LNCAP (cell line): ENCODE results near the gene TPST1.

Experiments used
- TF ChIP-seq, protein P1 (sequence below): fragments of 450-650 bp; IDR thresholded peaks from 2 replicates; pipeline ENCODE4 v1.5.1; 2017; ENCODE audit warnings: mild to moderate bottlenecking

The TPST1 gene

DNA sequence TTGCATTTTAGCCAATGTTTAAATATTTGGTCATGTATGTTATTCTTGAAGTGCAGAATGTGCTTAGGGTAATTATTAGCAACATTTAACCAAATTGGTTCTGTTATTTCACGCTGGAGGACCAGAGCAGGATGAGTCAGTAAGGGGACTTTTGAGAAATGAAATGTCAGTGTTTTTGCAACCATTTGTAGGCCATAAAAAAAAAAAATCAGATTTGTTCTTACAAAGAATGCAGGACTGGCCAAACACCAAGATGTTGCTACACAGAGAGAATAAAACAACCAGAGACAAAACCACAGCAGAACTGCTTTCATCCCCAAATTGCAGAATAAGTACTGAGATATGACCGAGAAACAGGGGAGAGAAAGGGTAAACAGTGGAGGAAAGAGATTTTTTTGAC is 62.1 kb downstream of the TPST1 start:
- TF ChIP-seq, protein P1, sequence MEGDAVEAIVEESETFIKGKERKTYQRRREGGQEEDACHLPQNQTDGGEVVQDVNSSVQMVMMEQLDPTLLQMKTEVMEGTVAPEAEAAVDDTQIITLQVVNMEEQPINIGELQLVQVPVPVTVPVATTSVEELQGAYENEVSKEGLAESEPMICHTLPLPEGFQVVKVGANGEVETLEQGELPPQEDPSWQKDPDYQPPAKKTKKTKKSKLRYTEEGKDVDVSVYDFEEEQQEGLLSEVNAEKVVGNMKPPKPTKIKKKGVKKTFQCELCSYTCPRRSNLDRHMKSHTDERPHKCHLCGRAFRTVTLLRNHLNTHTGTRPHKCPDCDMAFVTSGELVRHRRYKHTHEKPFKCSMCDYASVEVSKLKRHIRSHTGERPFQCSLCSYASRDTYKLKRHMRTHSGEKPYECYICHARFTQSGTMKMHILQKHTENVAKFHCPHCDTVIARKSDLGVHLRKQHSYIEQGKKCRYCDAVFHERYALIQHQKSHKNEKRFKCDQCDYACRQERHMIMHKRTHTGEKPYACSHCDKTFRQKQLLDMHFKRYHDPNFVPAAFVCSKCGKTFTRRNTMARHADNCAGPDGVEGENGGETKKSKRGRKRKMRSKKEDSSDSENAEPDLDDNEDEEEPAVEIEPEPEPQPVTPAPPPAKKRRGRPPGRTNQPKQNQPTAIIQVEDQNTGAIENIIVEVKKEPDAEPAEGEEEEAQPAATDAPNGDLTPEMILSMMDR = no peak

DNA sequence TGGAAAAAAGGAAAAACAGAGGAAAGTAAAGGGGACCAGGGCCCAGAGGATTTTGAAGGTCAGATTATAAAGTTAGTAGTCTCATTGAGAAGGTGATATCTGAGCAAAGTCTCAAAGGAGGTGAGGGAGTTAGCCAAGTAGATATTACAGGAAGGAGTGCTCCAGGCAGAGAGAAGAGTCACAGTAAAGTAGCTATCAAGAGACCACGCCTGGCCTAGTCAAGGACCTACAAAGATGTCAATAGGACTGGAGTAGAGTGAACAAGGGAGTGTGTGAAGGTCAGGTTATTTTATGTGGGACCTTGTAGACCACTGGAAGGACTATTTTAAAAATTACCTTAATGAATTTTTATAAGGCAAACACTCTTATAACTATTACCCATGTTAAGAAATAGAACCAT is 64.8 kb downstream of the TPST1 start:
- TF ChIP-seq, protein P1 = no peak

DNA sequence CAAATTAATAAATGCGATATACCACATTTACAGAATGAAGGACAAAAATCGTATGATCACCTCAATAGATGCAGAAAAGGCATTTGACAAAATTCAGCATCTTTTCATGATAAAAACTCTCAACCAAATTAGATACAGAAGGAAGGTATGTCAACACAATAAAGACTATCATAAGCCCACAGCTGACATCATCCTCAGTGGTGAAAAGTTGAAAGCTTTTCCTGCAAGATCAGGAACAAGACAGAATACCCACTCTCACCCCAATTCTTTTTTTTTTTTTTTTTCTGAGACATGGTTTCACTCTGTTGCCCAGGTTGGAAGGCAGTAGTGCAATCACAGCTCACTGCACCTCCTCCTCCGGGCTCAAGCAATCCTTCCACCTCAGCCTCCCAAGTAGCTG is 67.2 kb downstream of the TPST1 start:
- TF ChIP-seq, protein P1 = no peak

DNA sequence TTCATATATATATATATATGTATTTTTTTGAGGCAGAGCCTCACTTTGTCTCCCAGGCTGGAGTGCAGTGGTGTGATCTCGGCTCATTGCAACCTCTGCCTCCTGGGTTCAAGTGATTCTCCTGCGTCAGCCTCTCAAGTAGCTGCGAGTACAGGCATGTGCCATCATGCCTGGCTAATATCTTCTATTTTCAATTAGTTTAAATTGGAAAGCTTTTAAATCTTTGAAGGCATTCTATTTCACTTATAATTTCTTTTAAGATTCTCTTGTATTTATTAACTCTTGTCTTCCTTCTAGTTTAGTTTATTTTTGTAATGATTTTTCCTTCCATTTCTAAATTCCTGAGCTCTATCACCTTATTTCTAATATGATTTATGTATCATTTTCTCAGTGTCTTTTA is 71.2 kb downstream of the TPST1 start:
- TF ChIP-seq, protein P1 = no peak

DNA sequence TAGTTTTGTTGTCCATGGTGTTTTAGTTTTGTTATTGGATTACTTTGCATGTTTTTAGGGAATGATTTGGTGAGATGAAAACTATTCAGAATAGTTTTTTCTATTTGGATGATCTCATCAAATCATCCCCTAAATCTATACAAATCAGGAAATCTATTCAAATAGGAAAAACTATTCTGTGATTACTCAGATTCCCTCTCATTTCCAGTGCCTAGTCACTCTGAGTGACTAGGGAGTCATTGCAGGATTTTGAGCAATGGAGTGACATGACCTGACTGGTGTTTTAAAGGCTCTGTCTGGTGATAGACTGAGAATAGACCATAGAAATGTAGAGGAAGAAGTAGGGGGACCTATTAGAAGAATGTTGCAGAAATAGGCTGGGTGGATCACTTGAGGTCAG is 72.4 kb downstream of the TPST1 start:
- TF ChIP-seq, protein P1 = no peak

DNA sequence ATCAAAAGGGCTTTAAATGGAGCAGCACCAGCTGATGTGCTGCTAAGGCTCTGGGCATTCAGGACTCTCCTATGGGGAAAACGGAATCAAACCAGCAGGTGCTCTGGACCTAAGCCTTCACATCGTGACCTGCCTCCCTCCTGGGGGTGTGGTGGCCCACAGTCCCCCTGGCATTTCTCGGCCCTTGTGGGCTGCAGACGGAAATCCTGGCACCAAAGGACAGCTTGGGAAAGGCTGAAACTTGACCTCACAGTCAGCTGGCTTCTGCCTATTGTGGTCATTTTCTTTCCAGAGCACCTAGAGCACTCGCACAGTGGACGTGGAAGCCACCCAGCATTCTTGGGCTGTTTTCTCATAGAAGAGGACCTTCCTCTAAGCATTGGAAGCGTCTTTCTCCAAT is 74.8 kb downstream of the TPST1 start:
- TF ChIP-seq, protein P1 = no peak

DNA sequence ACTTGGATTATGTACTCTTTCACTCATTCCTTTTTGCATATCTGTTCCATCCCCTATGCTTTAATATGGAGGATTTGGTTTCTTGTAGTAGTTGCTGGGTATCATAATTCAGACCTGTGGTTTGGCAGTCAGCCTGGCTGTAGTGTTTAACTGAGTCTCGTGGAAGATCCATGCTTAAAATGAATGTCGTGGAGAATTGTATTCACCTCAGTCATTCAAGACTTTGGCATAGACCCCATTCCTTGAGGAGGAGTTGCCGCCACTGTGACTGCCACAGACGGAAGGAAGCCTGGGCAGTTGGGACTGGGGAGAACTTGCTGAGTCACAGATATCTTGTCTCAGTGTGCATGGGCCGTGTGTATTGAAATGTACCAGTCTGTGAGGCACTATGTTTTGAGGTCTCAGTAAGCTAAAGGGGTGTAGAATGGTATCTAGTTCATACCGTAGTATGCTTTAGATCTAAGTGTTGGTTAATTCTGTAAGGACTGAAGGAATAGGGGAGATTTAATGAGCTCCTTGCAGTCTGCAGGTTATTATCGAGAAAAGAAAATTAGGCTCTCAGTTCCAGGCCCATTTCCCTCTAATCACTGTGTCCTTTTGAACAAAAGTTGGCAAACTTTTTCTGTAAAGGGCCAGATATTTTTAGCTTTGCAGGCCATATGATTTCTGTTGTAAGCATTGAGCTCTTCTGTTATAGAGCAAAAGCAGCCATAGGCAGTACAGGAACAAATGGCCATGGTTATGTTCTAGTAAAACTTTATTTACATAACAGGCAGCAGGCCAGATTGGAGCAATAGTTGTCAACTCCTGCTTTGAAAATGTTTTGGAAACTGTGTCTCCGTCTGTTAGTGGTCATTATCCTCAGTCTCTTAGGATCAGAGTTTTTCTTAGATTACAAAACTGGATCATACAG is 76.8 kb downstream of the TPST1 start:
- TF ChIP-seq, protein P1 = no peak
